Stimulated activated CD4-positive, alpha-beta T cell treated with anti-CD3 and anti-CD28 coated beads, Interleukin-15, amount 100 ng/mL, for 1 hour (primary cell): Measurements from ENCODE around the gene GRIN1.

Experiments used
- DNase-seq, 2 donors: peaks; one replicate each; pipeline ENCODE4 v3.0.0-alpha.2; 2020; ENCODE audit warnings: low read depth in 1 of 2, low spot score in 1 of 2

The GRIN1 gene

GRCh38 chr9:137138722-137139467 is at the start of gene GRIN1:
Gene GRIN1 (plus strand): TSS chr9:137139154. CDS start chr9:137139487, 333 bp downstream.
- peak in 1 of 2 donors; percentile 28 for DNase-seq

- no peak for DNase-seq
Measured at GRCh38 chr9:137089232-137089947, 49.6 kb upstream of the GRIN1 start.

- DNase-seq = peak; percentile 69 to 70
Measured at GRCh38 chr9:137095664-137096517, 43.1 kb upstream of the GRIN1 start.

- DNase-seq = no peak
Measured at GRCh38 chr9:137096785-137097546, 42.0 kb upstream of the GRIN1 start.

- no peak for DNase-seq
Measured at GRCh38 chr9:137097761-137098462, 41.0 kb upstream of the GRIN1 start.

- DNase-seq = no peak
Measured at GRCh38 chr9:137099231-137099630, 39.7 kb upstream of the GRIN1 start.

GRCh38 chr9:137103206-137103999 is 35.6 kb upstream of the GRIN1 start:
- DNase-seq = no peak

GRCh38 chr9:137105814-137106661 is 32.9 kb upstream of the GRIN1 start:
- no peak for DNase-seq

GRCh38 chr9:137106662-137107250 is 32.2 kb upstream of the GRIN1 start:
- no peak for DNase-seq

- DNase-seq = no peak
Measured at GRCh38 chr9:137107312-137107921, 31.5 kb upstream of the GRIN1 start.

GRCh38 chr9:137107982-137108381 is 31.0 kb upstream of the GRIN1 start:
- DNase-seq = no peak

GRCh38 chr9:137108608-137109249 is 30.2 kb upstream of the GRIN1 start:
- no peak for DNase-seq

- no peak for DNase-seq
Measured at GRCh38 chr9:137109250-137110146, 29.5 kb upstream of the GRIN1 start.

GRCh38 chr9:137110147-137110910 is 28.6 kb upstream of the GRIN1 start:
- no peak for DNase-seq
